RPMI7951 (cell line): ENCODE measurements around the gene ENOX1. TPM values are rescaled to one million over a fixed set of nuclear protein-coding genes. Genes with fewer than 3 reads are reported as not detected.

Experiments used
- DNase-seq: peaks from one replicate; pipeline ENCODE4 v3.0.0-alpha.2; 2012; ENCODE audit warnings: low read depth
- total RNA-seq: library from RNA; depleted of rRNA; stranded (reverse); fragments of >200 nt; shearing (Covaris generic); gene quantifications from 2 replicates; pipeline ENCODE4 v1.2.3, GENCODE V29; 2014

Gene ENOX1
- total RNA-seq, 1 experiment from 2014 or later, result 2.6 TPM

DNA sequence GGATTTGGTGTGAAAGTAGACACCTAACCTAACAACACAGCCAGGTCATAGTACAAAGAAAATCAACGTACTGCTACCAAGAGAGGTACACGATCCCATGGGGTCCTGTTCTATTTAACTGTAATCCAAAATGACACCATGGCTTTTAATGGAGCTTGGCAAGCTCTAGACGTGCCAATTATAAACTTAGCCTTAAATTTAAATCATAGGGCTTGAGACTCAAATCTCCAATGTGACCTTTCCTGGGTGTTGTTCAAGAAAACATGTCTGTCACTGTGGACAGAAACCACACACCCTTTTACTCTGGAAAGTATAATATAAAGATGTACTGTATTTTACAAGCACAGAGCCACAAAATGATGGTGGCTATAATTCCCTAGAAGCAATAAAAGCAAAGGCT is 299.3 kb downstream of the ENOX1 start:
- no peak for DNase-seq

- peak; percentile 11 for DNase-seq
Observed at GRCh38 chr13:43484432-43485225, 302.1 kb downstream of the ENOX1 start.

GRCh38 chr13:43483930-43484329 is 302.8 kb downstream of the ENOX1 start:
- DNase-seq, result no peak

DNA sequence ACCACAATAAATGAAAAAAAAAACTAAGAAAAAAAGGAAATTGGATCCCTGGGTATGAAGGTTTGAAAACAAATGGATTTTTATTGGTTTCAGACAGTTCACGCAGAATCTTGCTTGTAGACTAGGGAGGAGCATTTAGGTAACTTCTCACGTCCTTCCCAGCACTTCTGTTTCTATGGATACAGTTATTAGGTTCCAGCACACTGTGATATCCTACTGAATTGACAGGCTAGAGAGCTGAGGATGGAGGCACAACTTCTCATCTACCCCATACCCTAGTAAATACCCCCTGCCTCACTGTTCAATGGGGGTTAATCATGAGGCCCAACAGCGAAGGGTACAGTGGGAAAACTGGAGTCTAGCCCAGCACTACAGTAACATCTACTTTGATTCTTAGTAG is 304.1 kb downstream of the ENOX1 start:
- no peak for DNase-seq

DNA sequence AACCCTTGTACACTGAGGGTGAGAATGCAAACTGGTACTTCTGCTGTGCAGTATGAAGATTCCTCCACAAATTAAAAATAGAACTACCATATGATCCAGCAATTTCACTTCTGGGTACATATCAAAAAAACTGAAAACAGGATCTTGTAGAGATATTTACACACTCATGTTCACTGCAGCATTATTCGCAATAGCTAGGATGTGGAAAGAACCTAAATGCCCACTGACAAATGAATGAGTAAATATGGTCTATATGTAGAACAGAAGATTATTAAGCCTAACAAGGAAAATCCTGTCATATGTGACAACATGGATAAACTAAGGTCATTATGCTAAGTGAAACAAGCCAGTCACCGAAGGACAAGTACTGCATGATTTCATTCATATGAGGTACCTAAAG is 304.7 kb downstream of the ENOX1 start:
- DNase-seq, result no peak

- DNase-seq, result no peak
Observed at GRCh38 chr13:43478902-43479301, 307.9 kb downstream of the ENOX1 start.

GRCh38 chr13:43478211-43478610 is 308.6 kb downstream of the ENOX1 start:
- DNase-seq, result no peak

- DNase-seq, result no peak
Observed at GRCh38 chr13:43475140-43475539, 311.6 kb downstream of the ENOX1 start.

DNA sequence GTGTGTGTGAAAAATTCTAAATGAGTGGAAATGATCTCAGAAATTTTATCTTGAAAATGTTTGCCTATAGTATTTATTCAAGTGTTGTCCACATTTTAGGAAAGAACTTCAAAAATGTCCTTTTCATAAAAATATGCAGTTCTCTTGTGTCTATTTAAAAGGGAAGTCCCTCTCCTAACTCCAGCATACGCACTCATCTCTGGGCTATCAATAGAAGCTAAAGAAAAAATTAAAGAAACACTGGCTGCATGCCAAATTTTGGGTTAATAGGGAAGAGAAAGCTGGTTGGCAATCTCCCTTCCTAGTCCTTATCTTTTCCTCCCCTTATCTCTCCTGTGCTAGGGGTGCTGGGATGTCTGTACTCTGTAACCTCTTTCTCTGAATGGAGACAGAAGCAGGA is 313.3 kb downstream of the ENOX1 start:
- peak; percentile 11 for DNase-seq

DNA sequence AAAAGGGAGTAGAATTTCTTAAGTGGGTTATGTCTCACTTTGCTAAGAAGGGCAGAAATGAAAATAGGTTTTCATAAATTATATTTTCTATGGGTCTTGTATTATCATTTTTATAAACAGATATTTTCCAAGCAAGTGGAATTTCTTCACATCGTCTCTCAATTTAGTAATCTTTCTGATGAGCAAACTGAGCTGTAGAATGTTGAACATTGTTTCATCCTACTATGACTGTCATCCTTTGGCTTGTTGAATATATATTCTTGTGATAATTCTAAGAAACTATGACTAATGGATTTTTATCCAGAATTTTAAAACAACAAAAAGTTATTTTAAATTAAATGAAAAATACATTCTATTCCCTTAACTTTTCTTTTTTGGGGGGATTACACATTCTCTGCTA is 313.8 kb downstream of the ENOX1 start:
- no peak for DNase-seq

DNA sequence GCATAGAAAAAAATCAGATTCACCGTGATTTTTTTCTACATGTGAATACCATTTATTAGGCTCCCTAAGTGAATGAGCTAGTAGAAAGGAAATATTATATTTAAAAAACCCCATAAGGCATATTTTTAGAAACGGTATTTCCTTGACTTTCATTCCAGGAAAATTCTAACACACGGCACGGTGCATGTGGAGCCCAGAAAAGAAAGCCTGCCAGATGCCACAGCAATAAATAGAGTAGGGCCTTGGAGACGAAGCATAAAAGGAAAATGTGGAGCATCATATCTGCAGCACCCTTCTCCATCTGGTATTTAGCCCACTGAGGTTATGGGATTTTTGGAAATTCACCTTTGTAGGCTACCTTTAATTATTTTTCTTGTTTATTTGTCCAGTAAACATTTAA is 314.4 kb downstream of the ENOX1 start:
- no peak for DNase-seq

DNA sequence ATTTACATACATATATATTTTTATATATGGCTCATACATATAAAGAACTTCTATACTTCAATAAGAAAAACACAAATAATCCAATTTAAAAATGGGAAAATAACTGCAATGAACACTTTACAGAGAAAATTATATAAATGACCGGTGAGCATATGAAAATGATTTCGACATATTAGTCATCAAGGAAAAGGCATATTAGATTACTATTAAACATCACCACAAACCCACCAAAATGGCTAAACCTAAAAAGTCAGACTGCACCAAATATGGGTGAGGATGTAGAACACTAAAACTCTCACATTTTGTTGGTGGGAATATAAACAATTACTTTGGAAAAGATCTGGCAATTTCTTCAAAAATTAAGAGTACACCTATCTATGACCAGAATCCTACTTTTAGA is 316.2 kb downstream of the ENOX1 start:
- no peak for DNase-seq

- DNase-seq, result no peak
Observed at GRCh38 chr13:43469791-43470190, 317.0 kb downstream of the ENOX1 start.

GRCh38 chr13:43464578-43465264 is 322.1 kb downstream of the ENOX1 start:
- no peak for DNase-seq

DNA sequence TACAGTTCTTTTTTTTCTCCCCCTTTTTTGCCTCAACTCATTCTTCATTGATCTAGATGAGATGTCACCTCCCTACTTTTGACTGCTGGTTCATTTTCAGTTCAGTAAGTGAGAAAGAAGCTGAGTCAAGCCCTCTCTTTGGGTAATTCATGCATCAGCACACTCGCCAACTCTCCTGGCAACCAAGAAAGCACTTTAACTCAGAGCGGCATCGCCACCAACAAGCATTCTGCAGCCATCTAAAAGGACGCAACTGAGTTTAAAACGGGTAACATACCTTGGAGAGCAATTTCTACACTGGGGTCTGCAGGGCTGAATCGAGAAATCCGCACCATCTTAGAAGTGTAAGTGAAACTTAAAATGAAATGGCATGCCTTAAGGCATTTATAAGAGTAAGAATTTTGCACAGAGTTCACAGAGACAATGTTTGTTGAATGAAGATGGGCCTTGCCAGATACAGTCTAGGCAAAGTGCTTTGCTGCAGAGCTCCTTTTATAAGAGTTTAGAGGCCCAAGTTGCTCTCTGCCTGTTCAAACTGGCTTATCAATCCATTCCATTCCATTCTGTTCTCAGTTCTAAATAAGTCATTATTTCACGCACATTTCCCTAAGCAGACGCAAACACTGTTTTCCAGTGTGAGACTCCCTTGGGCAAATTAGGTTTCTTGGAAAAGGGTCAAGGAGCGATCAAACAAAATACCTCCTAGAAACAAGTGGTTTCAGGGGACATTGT is 338.0 kb downstream of the ENOX1 start:
- no peak for DNase-seq

DNA sequence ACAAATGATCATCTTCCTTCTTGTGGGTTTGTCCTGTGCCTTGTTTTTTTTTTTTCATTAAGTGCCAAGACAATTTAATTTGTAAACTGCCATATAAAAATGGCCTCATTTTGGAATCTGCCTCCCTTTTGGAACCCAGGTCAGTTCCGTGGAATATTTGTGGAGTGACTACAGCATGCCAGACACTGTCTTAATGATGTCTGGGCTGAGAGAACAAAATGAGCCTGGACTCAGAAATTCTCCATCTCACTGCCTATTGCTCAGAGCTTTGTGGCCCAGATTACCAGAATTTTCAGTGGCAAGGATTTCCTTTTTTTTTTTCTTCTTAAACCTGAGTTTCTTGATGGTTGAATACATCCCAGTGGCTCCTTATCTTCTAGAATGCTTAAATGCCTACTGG is 340.6 kb downstream of the ENOX1 start:
- no peak for DNase-seq

GRCh38 chr13:43445668-43446067 is 341.1 kb downstream of the ENOX1 start:
- DNase-seq, result no peak

GRCh38 chr13:43444081-43444480 is 342.7 kb downstream of the ENOX1 start:
- no peak for DNase-seq

GRCh38 chr13:43441899-43442499 is 344.8 kb downstream of the ENOX1 start:
- DNase-seq, result no peak

DNA sequence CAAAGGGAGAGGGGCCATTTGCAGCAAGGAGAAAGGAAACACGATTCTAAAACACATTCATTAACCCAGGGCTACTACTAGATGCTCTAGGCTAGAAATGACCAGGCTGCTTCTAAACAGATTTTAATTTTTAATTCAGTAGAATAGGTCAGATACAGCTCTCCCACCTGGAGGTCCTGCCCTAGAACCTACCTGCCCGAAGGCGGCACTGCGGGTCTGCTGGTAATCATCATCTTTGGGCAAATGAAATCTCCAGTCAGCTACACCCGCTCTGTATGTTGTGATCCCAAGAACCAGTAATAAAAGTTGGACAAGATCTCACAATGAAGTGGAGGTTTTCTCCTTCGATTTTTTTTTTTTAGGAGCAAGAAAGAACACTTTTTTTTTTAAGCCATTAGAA is 345.3 kb downstream of the ENOX1 start:
- no peak for DNase-seq

DNA sequence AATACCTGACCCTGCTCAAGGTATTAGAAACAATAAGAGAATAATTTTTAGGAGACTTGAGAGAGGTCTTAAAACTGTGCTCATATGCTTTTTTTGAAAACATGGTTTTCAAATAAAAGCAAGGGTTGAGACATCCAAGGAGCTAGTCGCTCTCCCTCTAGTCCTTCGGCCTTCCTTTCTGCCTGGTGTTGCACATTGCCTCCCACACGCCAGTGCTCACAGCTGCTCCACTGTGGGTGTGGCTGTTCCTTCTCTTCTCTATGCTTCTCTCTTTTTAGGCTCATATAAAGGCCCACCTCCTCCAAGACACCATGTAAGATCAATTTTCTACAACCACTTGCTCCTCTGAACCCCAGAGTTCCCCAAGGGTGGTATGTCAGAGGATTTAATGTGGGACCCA is 352.6 kb downstream of the ENOX1 start:
- no peak for DNase-seq

DNA sequence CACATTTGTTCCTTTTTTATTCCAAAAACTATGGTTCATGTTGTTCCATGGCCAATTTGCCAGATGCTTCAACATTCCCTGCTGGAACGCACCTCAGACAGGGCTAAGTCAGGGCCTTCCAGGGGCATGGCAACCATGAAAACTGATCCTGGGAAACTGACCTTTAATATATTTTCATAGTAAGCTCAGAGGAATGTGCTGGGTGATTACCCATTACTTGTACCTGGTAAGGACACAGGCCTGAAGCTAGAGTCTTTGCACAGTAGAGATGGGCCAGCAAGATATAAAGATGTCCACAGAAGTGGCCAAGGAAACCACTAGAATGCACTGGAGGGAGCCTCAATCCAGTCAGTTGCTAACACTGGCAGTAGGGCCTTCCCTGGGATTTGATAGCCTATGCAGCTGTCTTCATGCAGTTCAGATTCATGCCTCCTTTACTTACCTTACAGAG is 353.1 kb downstream of the ENOX1 start:
- peak; percentile 1 for DNase-seq
